HCT116 (cell line): ENCODE data around the gene VEPH1. TPM values are rescaled to one million over a fixed set of nuclear protein-coding genes. Genes with fewer than 3 reads are reported as not detected.
"Not testable (repeated sequence)": the region's sequence is repeated elsewhere in the genome, so short reads cannot be mapped to it uniquely, and the experiment has no call there.

ENCODE experiments used
- ATAC-seq: fragments of 200-7000 bp; cut with Tn5 transposase; 2 replicates; pipeline ENCODE4 v1.9.1; 2020; ENCODE audit warnings: mild to moderate bottlenecking, moderate library complexity
- BruUV-seq: library from RNA; stranded (reverse); fragments of 400-500 nt; replicated peaks from 2 replicates; lab custom pipeline; 2021; lab: Mats Ljungman, UMichigan
- CTCF ChIA-PET: fragments of 300-600 bp; sonication (Branson Sonifier 250); formaldehyde crosslinking; loops from one replicate; lab custom pipeline; 2021; ENCODE audit warnings: antibody characterized with exemption; lab: Charles Lee
- POLR2A ChIA-PET: fragments of 300-600, 350-600 bp; sonication (Branson Sonifier 250); formaldehyde crosslinking; loops from one replicate; lab custom pipeline; 2021; ENCODE audit warnings: antibody characterized with exemption; lab: Charles Lee
- RAD21 ChIA-PET, 2 experiments: fragments of 300-600 bp; sonication (Branson Sonifier 250); formaldehyde crosslinking; loops; one replicate each; lab custom pipeline; 2023; ENCODE audit warnings: low total read pairs in 2 of 2; ENCODE audit not compliant: uncharacterized antibody in 2 of 2, unreplicated experiment in 2 of 2, low non-redundant PET in 1 of 2; lab: Charles Lee
- DNase-seq: peaks from one replicate; pipeline ENCODE4 v3.0.0-alpha.2; 2010; ENCODE audit warnings: low read depth, low spot score
- H2AFZ ChIP-seq: fragments of 200-600 bp; shearing (Covaris generic), sonication (generic); 2 replicates; pipeline ENCODE4 v1.6.1; 2017; ENCODE audit warnings: low read depth, mixed run types, mixed read lengths, antibody characterized with exemption, low read length; ENCODE audit not compliant: poor library complexity, severe bottlenecking
- H3K27ac ChIP-seq: 2 replicates; pipeline ENCODE4 v1.5.1; 2012; ENCODE audit warnings: low read depth, low read length
- H3K27me3 ChIP-seq: fragments of 200-600 bp; sonication (generic); 2 replicates; pipeline ENCODE4 v1.6.1; 2016; ENCODE audit warnings: mixed run types, low read length, mixed read lengths; ENCODE audit not compliant: insufficient read depth
- H3K36me3 ChIP-seq, 2 experiments: fragments of 200-500 bp in 1 of 2; fragments of 200-600 bp in 1 of 2; sonication (Bioruptor generic) in 1 of 2; sonication (generic) in 1 of 2; 2 replicates each; pipeline versions ENCODE4 v1.5.1 to v1.6.1; 2014 to 2016; ENCODE audit warnings: low read length in 2 of 2, inconsistent platforms in 1 of 2, mixed read lengths in 1 of 2, mixed run types in 1 of 2; ENCODE audit not compliant: insufficient read depth in 2 of 2, control insufficient read depth in 1 of 2
- H3K4me1 ChIP-seq, 2 experiments: fragments of 200-600 bp in 1 of 2; sonication (generic) in 1 of 2; 2 replicates each; pipeline versions ENCODE4 v1.5.1 to v1.6.1; 2012 to 2017; ENCODE audit warnings: low read length in 2 of 2, inconsistent platforms in 1 of 2, mild to moderate bottlenecking in 1 of 2, mixed read lengths in 1 of 2, mixed run types in 1 of 2, moderate library complexity in 1 of 2; ENCODE audit not compliant: insufficient read depth in 2 of 2, control insufficient read depth in 1 of 2
- H3K4me2 ChIP-seq: fragments of 200-600 bp; sonication (generic); 2 replicates; pipeline ENCODE4 v1.6.1; 2017; ENCODE audit warnings: mixed run types, low read length, mixed read lengths
- H3K4me3 ChIP-seq, 2 experiments: fragments of 200-600 bp in 1 of 2; sonication (generic) in 1 of 2; replicated peaks in 1 of 2; 2 replicates each; pipeline ENCODE4 v1.5.1; 2011 to 2016; ENCODE audit warnings: low read length in 2 of 2, control low read depth in 1 of 2, low read depth in 1 of 2, mild to moderate bottlenecking in 1 of 2, mixed read lengths in 1 of 2, mixed run types in 1 of 2
- H3K79me2 ChIP-seq: fragments of 200-600 bp; sonication (generic); 2 replicates; pipeline ENCODE4 v1.6.1; 2017; ENCODE audit warnings: mild to moderate bottlenecking, mixed run types, low read length, moderate library complexity, mixed read lengths; ENCODE audit not compliant: insufficient read depth
- H3K9ac ChIP-seq: fragments of 200-600 bp; sonication (generic); 2 replicates; pipeline ENCODE4 v1.6.1; 2016; ENCODE audit warnings: low read length, mixed read lengths
- H3K9me2 ChIP-seq: fragments of 200-600 bp; sonication (generic), shearing (Covaris generic); 2 replicates; pipeline ENCODE4 v1.6.1; 2017; ENCODE audit warnings: mixed run types, mild to moderate bottlenecking, moderate library complexity; ENCODE audit not compliant: insufficient read depth
- H3K9me3 ChIP-seq, 2 experiments: fragments of 200-500 bp in 1 of 2; fragments of 200-600 bp in 1 of 2; sonication (Bioruptor generic) in 1 of 2; sonication (generic) in 1 of 2; 2 replicates each; pipeline ENCODE4 v1.6.1; 2014 to 2017; ENCODE audit warnings: low read length in 2 of 2, mixed read lengths in 2 of 2, inconsistent platforms in 1 of 2, low read depth in 1 of 2, mild to moderate bottlenecking in 1 of 2, mixed run types in 1 of 2, moderate library complexity in 1 of 2; ENCODE audit not compliant: control insufficient read depth in 1 of 2, insufficient read depth in 1 of 2
- H4K20me1 ChIP-seq: fragments of 200-600 bp; sonication (generic), shearing (Covaris generic); 2 replicates; pipeline ENCODE4 v1.6.1; 2017; ENCODE audit warnings: mixed run types, mild to moderate bottlenecking, moderate library complexity; ENCODE audit not compliant: insufficient read depth
- POLR2A ChIP-seq: IDR thresholded peaks from 2 replicates; pipeline ENCODE4 v1.7.0; 2011; ENCODE audit warnings: borderline replicate concordance; ENCODE audit not compliant: insufficient read depth, insufficient read length; ENCODE audit errors: extremely low read depth
- RAD21 ChIP-seq: IDR thresholded peaks from 2 replicates; pipeline ENCODE4 v1.6.1; 2012; ENCODE audit warnings: low read depth, mild to moderate bottlenecking
- intact Hi-C: fragments of 100-400 bp; cut with micrococcal nuclease; formaldehyde crosslinking; loops from 2 replicates; pipeline ENCODE4 v1.10.0; 2022
- total RNA-seq: library from RNA; stranded (reverse); gene quantifications from one replicate; pipeline ENCODE4 v1.2.1, GENCODE V29; 2021; ENCODE audit not compliant: unreplicated experiment
- TF ChIP-seq, protein P1 (sequence below), 3 experiments: fragments of 200-600 bp in 1 of 3; sonication (generic) in 1 of 3; IDR thresholded peaks in 2 of 3; conservative IDR thresholded peaks in 1 of 3; 2 replicates each; pipeline ENCODE4 v1.5.1; 2012 to 2017; ENCODE audit warnings: low read depth in 2 of 3, low read length in 2 of 3, antibody characterized with exemption in 1 of 3, borderline replicate concordance in 1 of 3, control low read depth in 1 of 3, mild to moderate bottlenecking in 1 of 3, mixed read lengths in 1 of 3, mixed run types in 1 of 3, moderate library complexity in 1 of 3; ENCODE audit not compliant: insufficient read depth in 1 of 3

The VEPH1 gene
- total RNA-seq, 1 experiment from 2014 or later: 4.9 TPM

DNA sequence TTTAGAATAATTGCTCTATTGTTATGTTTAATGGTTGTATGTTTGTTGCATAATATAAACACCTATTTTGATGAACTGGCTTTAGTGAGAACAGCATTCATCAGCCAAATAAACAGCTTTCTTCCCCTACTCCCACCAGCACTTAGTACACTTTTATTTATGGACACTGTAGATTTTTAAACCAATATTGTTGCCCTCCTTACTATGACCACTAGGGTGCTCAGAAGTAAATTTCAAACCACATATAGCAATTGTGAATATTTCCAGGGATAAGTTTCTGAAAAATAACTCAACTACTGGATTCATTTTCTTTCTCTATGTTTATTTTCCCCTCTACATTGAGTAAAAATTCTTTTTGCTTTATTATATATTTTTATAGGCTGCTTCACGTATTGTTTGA lies 151.2 kb downstream of the VEPH1 start:
- peak; percentile 73 for ATAC-seq
- TF ChIP-seq, protein P1, sequence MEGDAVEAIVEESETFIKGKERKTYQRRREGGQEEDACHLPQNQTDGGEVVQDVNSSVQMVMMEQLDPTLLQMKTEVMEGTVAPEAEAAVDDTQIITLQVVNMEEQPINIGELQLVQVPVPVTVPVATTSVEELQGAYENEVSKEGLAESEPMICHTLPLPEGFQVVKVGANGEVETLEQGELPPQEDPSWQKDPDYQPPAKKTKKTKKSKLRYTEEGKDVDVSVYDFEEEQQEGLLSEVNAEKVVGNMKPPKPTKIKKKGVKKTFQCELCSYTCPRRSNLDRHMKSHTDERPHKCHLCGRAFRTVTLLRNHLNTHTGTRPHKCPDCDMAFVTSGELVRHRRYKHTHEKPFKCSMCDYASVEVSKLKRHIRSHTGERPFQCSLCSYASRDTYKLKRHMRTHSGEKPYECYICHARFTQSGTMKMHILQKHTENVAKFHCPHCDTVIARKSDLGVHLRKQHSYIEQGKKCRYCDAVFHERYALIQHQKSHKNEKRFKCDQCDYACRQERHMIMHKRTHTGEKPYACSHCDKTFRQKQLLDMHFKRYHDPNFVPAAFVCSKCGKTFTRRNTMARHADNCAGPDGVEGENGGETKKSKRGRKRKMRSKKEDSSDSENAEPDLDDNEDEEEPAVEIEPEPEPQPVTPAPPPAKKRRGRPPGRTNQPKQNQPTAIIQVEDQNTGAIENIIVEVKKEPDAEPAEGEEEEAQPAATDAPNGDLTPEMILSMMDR (IDR thresholded peaks at IDR 0.05 in 2 of 3, conservative IDR thresholded peaks at IDR 0.05 in 1 of 3; ENCODE audit: borderline replicate concordance in 1 of 3, insufficient read depth in 1 of 3, low read depth in 2 of 3, low read length in 2 of 3): peak in 2 of 3 experiments; percentile 51 to 68; a peak in 4 of 6 replicates
- TF ChIP-seq RAD21 (peak; percentile 28; the same call in 1 of the 2 replicates), POLR2A (no peak)
- no peak overlapping the region for H3K27ac ChIP-seq
- H3K4me3 ChIP-seq: no peak overlapping the region
- DNase-seq: no peak
- no peaks in the 10 kb centered on the region for H3K4me1 ChIP-seq
- CTCF ChIA-PET: interaction anchor here (1.0 kb wide), 1 partner anchor 14 kb away, joined by 3 read pairs; no protein-coding TSS in a partner anchor
- RAD21 ChIA-PET: no interaction called here
- H2AFZ ChIP-seq: no peak overlapping the region
- H3K4me2 ChIP-seq: no peak overlapping the region
- H3K36me3 ChIP-seq: no peaks in the 10 kb centered on the region
- intact Hi-C loops: no loop called here
- H3K9me3 ChIP-seq: no peaks in the 10 kb centered on the region
- H4K20me1 ChIP-seq: no peaks in the 10 kb centered on the region
- H3K27me3 ChIP-seq: no peaks in the 10 kb centered on the region
- no TSS peak for BruUV-seq
- no peaks in the 10 kb centered on the region for H3K79me2 ChIP-seq
- no peak overlapping the region for H3K9ac ChIP-seq
- H3K9me2 ChIP-seq: no peaks in the 10 kb centered on the region
- POLR2A ChIA-PET: no interaction called here

DNA sequence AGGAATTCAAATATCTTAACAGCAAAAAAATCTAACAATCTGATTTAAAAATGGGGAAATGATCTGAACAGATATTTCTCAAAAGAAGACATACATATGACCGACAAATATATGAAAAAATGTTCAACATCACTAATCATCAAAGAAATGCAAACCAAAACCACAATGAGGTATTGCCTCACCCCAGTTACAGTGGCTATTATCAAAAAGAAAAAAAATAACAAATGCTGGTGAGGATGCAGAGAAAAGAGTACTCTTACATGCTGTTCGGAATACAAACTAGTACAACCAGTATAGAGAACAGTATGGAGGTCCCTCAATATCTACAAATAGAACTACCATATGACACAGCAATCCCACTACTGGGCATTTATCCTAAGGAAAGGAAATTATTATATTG lies 152.6 kb downstream of the VEPH1 start:
- intact Hi-C loops, H3K9ac ChIP-seq, ATAC-seq, H3K27ac ChIP-seq, H3K27me3 ChIP-seq, H3K79me2 ChIP-seq, H3K4me2 ChIP-seq, BruUV-seq, H3K4me1 ChIP-seq, CTCF ChIA-PET, H3K9me3 ChIP-seq, H4K20me1 ChIP-seq, H2AFZ ChIP-seq, H3K9me2 ChIP-seq, DNase-seq, RAD21 ChIA-PET, H3K36me3 ChIP-seq, POLR2A ChIA-PET, H3K4me3 ChIP-seq: not testable (repeated sequence)
